Vagina (tissue), 2 donors: ENCODE data around the gene GJA10.

Source experiments
- POLR2A ChIP-seq, 2 donors: fragments of 450-650 bp; IDR thresholded peaks; one replicate each; pipeline ENCODE4 v1.6.1; 2017; ENCODE audit warnings: antibody characterized with exemption in 2 of 2, mild to moderate bottlenecking in 2 of 2, moderate library complexity in 2 of 2
- POLR2AphosphoS5 ChIP-seq, 2 donors: sonication (generic); formaldehyde crosslinking; IDR thresholded peaks; one replicate each; pipeline ENCODE4 v1.9.0; 2017; ENCODE audit warnings: antibody characterized with exemption in 2 of 2, mild to moderate bottlenecking in 2 of 2, low read depth in 1 of 2; ENCODE audit not compliant: insufficient read depth in 1 of 2
- TF ChIP-seq, protein P1 (sequence below), 3 experiments: fragments of 450-650 bp in 2 of 3; fragments of 200-600 bp in 1 of 3; sonication (generic) in 1 of 3; IDR thresholded peaks; one replicate each; pipeline ENCODE4 v1.5.1; 2017 to 2019; ENCODE audit warnings: antibody characterized with exemption in 3 of 3, mild to moderate bottlenecking in 2 of 3, moderate library complexity in 2 of 3

- TF ChIP-seq, protein P1, sequence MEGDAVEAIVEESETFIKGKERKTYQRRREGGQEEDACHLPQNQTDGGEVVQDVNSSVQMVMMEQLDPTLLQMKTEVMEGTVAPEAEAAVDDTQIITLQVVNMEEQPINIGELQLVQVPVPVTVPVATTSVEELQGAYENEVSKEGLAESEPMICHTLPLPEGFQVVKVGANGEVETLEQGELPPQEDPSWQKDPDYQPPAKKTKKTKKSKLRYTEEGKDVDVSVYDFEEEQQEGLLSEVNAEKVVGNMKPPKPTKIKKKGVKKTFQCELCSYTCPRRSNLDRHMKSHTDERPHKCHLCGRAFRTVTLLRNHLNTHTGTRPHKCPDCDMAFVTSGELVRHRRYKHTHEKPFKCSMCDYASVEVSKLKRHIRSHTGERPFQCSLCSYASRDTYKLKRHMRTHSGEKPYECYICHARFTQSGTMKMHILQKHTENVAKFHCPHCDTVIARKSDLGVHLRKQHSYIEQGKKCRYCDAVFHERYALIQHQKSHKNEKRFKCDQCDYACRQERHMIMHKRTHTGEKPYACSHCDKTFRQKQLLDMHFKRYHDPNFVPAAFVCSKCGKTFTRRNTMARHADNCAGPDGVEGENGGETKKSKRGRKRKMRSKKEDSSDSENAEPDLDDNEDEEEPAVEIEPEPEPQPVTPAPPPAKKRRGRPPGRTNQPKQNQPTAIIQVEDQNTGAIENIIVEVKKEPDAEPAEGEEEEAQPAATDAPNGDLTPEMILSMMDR (IDR thresholded peaks at IDR 0.05): no peak
- TF ChIP-seq POLR2AphosphoS5 (IDR thresholded peaks at IDR 0.05; ENCODE audit: insufficient read depth in 1 of 2, low read depth in 1 of 2) (no peak), POLR2A (IDR thresholded peaks at IDR 0.05) (no peak)
Observed at GRCh38 chr6:89941763-89942497, 47.7 kb downstream of the GJA10 start.
